A549 (cell line): ENCODE measurements around the gene FMO3. TPM values are rescaled to one million over a fixed set of nuclear protein-coding genes. Genes with fewer than 3 reads are reported as not detected.

Experiments used
- ATAC-seq, 2 experiments: fragments of 200-7000 bp in 1 of 2; fragments of >200 bp in 1 of 2; cut with Nextera tagmentation in 1 of 2; cut with Tn5 transposase in 1 of 2; 3 replicates each; pipeline versions ENCODE4 v1.8.0 to v1.9.1; 2018 to 2020; ENCODE audit warnings: mild to moderate bottlenecking in 1 of 2, moderate library complexity in 1 of 2
- CTCF ChIA-PET: fragments of 300-600 bp; sonication (Branson Sonifier 250); formaldehyde crosslinking; extraction: SDS; loops from one replicate; lab custom pipeline; 2021; ENCODE audit warnings: antibody characterized with exemption, inconsistent platforms; lab: Yijun Ruan, JAX
- POLR2A ChIA-PET: fragments of 350-600 bp; formaldehyde crosslinking; extraction: SDS; loops from one replicate; lab custom pipeline; 2021; ENCODE audit warnings: antibody characterized with exemption, inconsistent platforms; lab: Yijun Ruan, JAX
- DNase-seq, 2 experiments: peaks; one replicate each; pipeline versions ENCODE4 v3.0.0 to v3.0.0-alpha.2; 2011 to 2016; ENCODE audit warnings: low read depth in 1 of 2, low spot score in 1 of 2
- FAIRE-seq: peaks from 2 replicates; lab custom pipeline; 2011; peaks lifted over from hg19 to GRCh38; lab: Jason Lieb, UNC
- H3K27ac ChIP-seq, 2 experiments: fragments of >200 bp; sonication (Bioruptor Twin); formaldehyde crosslinking; 3 replicates each; pipeline ENCODE4 v1.5.1; 2016 to 2017
- H3K4me1 ChIP-seq: fragments of >200 bp; sonication (Bioruptor Twin); formaldehyde crosslinking; 3 replicates; pipeline ENCODE4 v1.6.1; 2016
- H3K4me2 ChIP-seq: fragments of >200 bp; sonication (Bioruptor Twin); formaldehyde crosslinking; 3 replicates; pipeline ENCODE4 v1.6.1; 2016
- H3K4me3 ChIP-seq: fragments of >200 bp; sonication (Bioruptor Twin); formaldehyde crosslinking; 3 replicates; pipeline ENCODE4 v1.5.1; 2016
- H3K9me3 ChIP-seq: fragments of >200 bp; sonication (Bioruptor Twin); formaldehyde crosslinking; 3 replicates; pipeline ENCODE4 v1.6.1; 2016
- CBX2 ChIP-seq: fragments of 200-600 bp; sonication (generic); IDR thresholded peaks from 2 replicates; pipeline ENCODE4 v1.6.1; 2016; ENCODE audit warnings: low read depth, mild to moderate bottlenecking, borderline replicate concordance
- CBX8 ChIP-seq: fragments of 200-600 bp; sonication (generic); IDR thresholded peaks from 2 replicates; pipeline ENCODE4 v1.6.1; 2016
- CHD2 ChIP-seq: fragments of 150-350 bp; IDR thresholded peaks from 2 replicates; pipeline ENCODE4 v1.6.1; 2014; ENCODE audit warnings: low read length; ENCODE audit not compliant: partially characterized antibody
- CHD4 ChIP-seq: fragments of 200-600 bp; sonication (generic); IDR thresholded peaks from 2 replicates; pipeline ENCODE4 v1.6.1; 2016; ENCODE audit warnings: antibody characterized with exemption, mild to moderate bottlenecking, borderline replicate concordance
- EP300 ChIP-seq, 2 experiments: fragments of >200 bp; sonication (Bioruptor Twin); formaldehyde crosslinking; IDR thresholded peaks; 2 replicates in 1 of 2; 3 replicates in 1 of 2; pipeline ENCODE4 v1.6.1; 2016 to 2017
- ESRRA ChIP-seq: fragments of 150-350 bp; IDR thresholded peaks from 2 replicates; pipeline ENCODE4 v1.6.1; 2014; ENCODE audit warnings: mild to moderate bottlenecking, low read length, borderline replicate concordance
- FOSB ChIP-seq: fragments of 250-450 bp; sonication (Bioruptor Pico); IDR thresholded peaks from 2 replicates; pipeline ENCODE4 v1.5.0; 2020; ENCODE audit warnings: mild to moderate bottlenecking, moderate library complexity
- FOSL2 ChIP-seq, 2 experiments: fragments of 450-650 bp in 1 of 2; fragments of >200 bp in 1 of 2; sonication (Bioruptor Twin) in 1 of 2; formaldehyde crosslinking; IDR thresholded peaks; 2 replicates each; pipeline versions ENCODE4 v1.5.0 to v1.6.1; 2016 to 2020; ENCODE audit warnings: mild to moderate bottlenecking in 1 of 2, moderate library complexity in 1 of 2
- FOXS1 ChIP-seq: fragments of 250-450 bp; sonication (Bioruptor Pico); IDR thresholded peaks from 2 replicates; pipeline ENCODE4 v1.5.0; 2020; ENCODE audit warnings: mild to moderate bottlenecking, moderate library complexity
- GATA3 ChIP-seq: IDR thresholded peaks from 2 replicates; pipeline ENCODE4 v1.6.1; 2012; ENCODE audit warnings: borderline replicate concordance
- HES2 ChIP-seq: fragments of >200 bp; sonication (Bioruptor Twin); formaldehyde crosslinking; IDR thresholded peaks from 2 replicates; pipeline ENCODE4 v1.6.1; 2016
- HOXA7 ChIP-seq: fragments of 250-450 bp; sonication (Bioruptor Pico); IDR thresholded peaks from 2 replicates; pipeline ENCODE4 v1.5.0; 2020; ENCODE audit warnings: mild to moderate bottlenecking, moderate library complexity
- HOXB5 ChIP-seq: fragments of 250-450 bp; sonication (Bioruptor Pico); IDR thresholded peaks from 2 replicates; pipeline ENCODE4 v1.5.0; 2020; ENCODE audit warnings: mild to moderate bottlenecking, moderate library complexity
- JUNB ChIP-seq: fragments of >200 bp; sonication (Bioruptor Twin); formaldehyde crosslinking; IDR thresholded peaks from 2 replicates; pipeline ENCODE4 v1.6.1; 2016
- MAFK ChIP-seq: fragments of 450-650 bp; IDR thresholded peaks from 2 replicates; pipeline ENCODE4 v1.6.1; 2014; ENCODE audit not compliant: partially characterized antibody
- MAZ ChIP-seq: fragments of 150-350 bp; IDR thresholded peaks from 2 replicates; pipeline ENCODE4 v1.6.1; 2014; ENCODE audit warnings: antibody characterized with exemption, low read depth, low read length, borderline replicate concordance
- MYC ChIP-seq: IDR thresholded peaks from 2 replicates; pipeline ENCODE4 v1.6.1; 2012; ENCODE audit warnings: mild to moderate bottlenecking, inconsistent platforms, low read length, improper control_type of control experiment, borderline replicate concordance
- NFE2L2 ChIP-seq: fragments of 150-350 bp; conservative IDR thresholded peaks from 2 replicates; pipeline ENCODE4 v1.6.1; 2014; ENCODE audit warnings: low read length
- NPAS2 ChIP-seq: fragments of 250-450 bp; sonication (Bioruptor Pico); IDR thresholded peaks from 2 replicates; pipeline ENCODE4 v1.8.0; 2022; ENCODE audit warnings: mild to moderate bottlenecking, moderate library complexity, borderline replicate concordance
- RNF2 ChIP-seq: fragments of 200-600 bp; sonication (generic); IDR thresholded peaks from 2 replicates; pipeline ENCODE4 v1.6.1; 2016; ENCODE audit warnings: low read depth, mild to moderate bottlenecking, antibody characterized with exemption, moderate library complexity, borderline replicate concordance
- SMC3 ChIP-seq: fragments of >200 bp; sonication (Bioruptor Twin); formaldehyde crosslinking; IDR thresholded peaks from 3 replicates; pipeline ENCODE4 v1.6.1; 2018; ENCODE audit warnings: inconsistent platforms
- USF2 ChIP-seq: fragments of 450-650 bp; IDR thresholded peaks from 2 replicates; pipeline ENCODE4 v1.6.1; 2014; ENCODE audit warnings: antibody characterized with exemption
- ZC3H11A ChIP-seq: fragments of 450-650 bp; IDR thresholded peaks from 2 replicates; pipeline ENCODE4 v1.6.1; 2014; ENCODE audit warnings: antibody characterized with exemption, mild to moderate bottlenecking
- ZFP36 ChIP-seq: fragments of 450-650 bp; IDR thresholded peaks from 2 replicates; pipeline ENCODE4 v1.6.1; 2014; ENCODE audit warnings: borderline replicate concordance; ENCODE audit not compliant: partially characterized antibody
- WGBS: methylation state at CpG from one replicate; pipeline ENCODE4 v1.1.6; 2017; ENCODE audit errors: missing lambda C conversion rate; 5-methylcytosine and 5-hydroxymethylcytosine counted together
- polyA plus RNA-seq, 4 experiments: library from polyadenylated mRNA; depleted of rRNA in 3 of 4; stranded (reverse); fragments of >200 nt; fragmentation: RNase III in 1 of 4; extraction: RNeasy Plus Mini Kit Qiagen cat#74134 plus additional on column Dnase treatment in 1 of 4; gene quantifications; 2 replicates in 3 of 4; 3 replicates in 1 of 4; pipeline ENCODE4 v1.2.3, GENCODE V29; 2011 to 2017
- TF ChIP-seq, protein P1 (sequence below): fragments of 200-600 bp; sonication (generic); IDR thresholded peaks from 2 replicates; pipeline ENCODE4 v1.6.1; 2016; ENCODE audit warnings: antibody characterized with exemption, mild to moderate bottlenecking, moderate library complexity

FMO3 gene
- polyA plus RNA-seq, 2 of the 4 experiments (the other 2 are of a cell fraction) = not detected

DNA sequence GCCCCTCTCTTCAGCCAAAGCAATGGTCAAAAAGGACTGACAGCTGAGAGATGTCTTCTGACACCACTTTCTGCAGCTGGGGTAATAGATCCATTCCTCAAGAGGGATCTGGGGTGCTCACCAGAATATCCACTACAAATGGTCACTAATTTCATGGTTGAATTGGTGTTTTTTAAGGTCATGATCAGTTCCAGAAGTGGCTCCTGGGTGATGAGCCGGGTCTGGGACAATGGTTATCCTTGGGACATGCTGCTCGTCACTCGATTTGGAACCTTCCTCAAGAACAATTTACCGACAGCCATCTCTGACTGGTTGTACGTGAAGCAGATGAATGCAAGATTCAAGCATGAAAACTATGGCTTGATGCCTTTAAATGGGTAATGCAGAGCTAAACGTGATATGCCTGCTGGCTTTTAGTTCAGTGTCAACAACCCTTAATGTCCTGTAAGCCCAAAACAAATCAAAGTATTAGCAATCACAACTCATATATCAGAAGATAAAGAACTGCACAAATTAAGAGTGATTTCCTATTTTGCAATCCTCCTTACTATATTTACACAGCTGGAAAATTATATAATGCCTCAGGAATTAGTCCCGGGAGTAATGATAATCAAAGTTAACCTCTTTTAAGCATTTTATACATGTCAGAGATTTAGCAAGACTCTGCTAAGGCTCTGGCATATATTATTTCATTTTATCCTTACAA lies 20.1 kb downstream of the FMO3 start:
- TF ChIP-seq HES2 = no peak
- TF ChIP-seq, all 56 proteins: peak for 0
- no peak for ATAC-seq
- no peaks in the 10 kb centered on the region for H3K4me1 ChIP-seq
- H3K27ac ChIP-seq = no peak overlapping the region
- POLR2A ChIA-PET = no interaction called here
- H3K9me3 ChIP-seq = no peaks in the 10 kb centered on the region
- CTCF ChIA-PET = no interaction called here
- 9% methylated on average over 7 of the region's 7 CpGs for WGBS
- no peak overlapping the region for H3K4me2 ChIP-seq
- no peak for FAIRE-seq
- H3K4me3 ChIP-seq = no peak overlapping the region
- no peak for DNase-seq

GRCh38 chr1:171112119-171112518 lies 21.4 kb downstream of the FMO3 start:
- POLR2A ChIA-PET = no interaction called here
- WGBS = 25% methylated on average over 3 of the region's 3 CpGs
- FAIRE-seq (no peak), ATAC-seq (no peak), DNase-seq (no peak)
- Histone ChIP-seq H3K27ac (no peak overlapping the region), H3K4me3 (no peak overlapping the region), H3K9me3 (no peaks in the 10 kb centered on the region), H3K4me1 (no peaks in the 10 kb centered on the region), H3K4me2 (no peak overlapping the region)
- CTCF ChIA-PET = no interaction called here
- TF ChIP-seq MYC (no peak), ZC3H11A (no peak), CHD4 (no peak), NPAS2 (CRISPR knock-in tag) (no peak), USF2 (no peak), SMC3 (no peak), RNF2 (no peak), JUNB (no peak), FOSL2 (IDR thresholded peaks at IDR 0.05) (no peak), FOSL2 (CRISPR knock-in tag; IDR thresholded peaks at IDR 0.05) (no peak), ZFP36 (no peak)

DNA sequence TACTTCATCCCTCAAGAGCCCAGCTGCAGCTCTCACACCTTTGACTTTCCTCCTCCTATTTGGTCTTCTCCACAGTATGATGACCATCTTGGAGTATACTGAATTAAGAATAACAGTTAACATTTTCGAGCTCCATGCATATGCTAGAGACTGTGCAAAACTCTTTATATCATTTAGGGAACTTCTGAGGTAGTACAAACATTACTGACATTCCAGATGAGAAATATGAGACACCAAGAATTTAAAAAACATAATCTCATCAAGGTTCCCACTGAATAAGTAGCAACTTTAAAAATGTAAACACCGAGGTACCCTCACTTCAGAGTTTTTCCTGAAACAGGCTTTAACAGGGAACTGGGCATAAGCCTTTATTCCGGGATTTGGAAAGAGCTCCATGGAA lies 22.7 kb downstream of the FMO3 start:
- TF ChIP-seq FOXS1 = no peak
- no peak for TF ChIP-seq EP300 (IDR thresholded peaks at IDR 0.05)
- TF ChIP-seq CHD2 = no peak
- TF ChIP-seq NFE2L2 = no peak
- 6% methylated on average over 3 of the region's 3 CpGs for WGBS
- ATAC-seq (no peak), FAIRE-seq (no peak), DNase-seq (no peak)
- H3K27ac ChIP-seq = no peak overlapping the region
- ChIA-PET POLR2A (no interaction called here), CTCF (no interaction called here)
- H3K4me1 ChIP-seq = no peaks in the 10 kb centered on the region
- H3K9me3 ChIP-seq = no peaks in the 10 kb centered on the region
- no peak overlapping the region for H3K4me3 ChIP-seq
- no peak overlapping the region for H3K4me2 ChIP-seq

DNA sequence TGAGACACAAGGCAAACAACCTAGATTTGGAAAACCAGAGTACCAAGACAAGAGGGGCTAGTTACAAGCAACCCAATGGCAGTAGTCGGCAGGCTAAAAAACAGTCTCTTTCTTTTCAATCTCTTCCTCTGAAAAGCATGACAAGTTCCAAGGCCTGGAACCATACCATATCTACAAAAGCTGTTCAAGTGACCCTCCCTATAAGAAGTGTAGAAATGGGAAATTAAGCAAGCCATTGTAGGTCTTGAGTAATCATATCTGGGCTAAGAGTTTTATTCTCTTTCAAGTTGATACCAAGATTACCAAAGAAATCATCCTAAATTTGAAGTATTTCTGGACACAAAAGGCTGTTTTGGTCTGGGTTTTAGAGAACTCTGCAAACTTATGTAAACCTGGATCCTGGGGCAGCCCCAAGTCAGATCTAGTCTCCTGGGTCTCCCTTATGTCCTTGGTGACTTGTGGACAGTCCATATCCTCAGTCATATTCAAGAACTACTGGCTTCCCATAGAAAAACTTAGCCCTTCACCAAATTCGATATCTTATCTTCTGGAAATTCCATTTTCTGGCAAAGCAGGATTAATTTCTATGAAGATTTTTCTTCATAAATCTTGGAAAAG lies 24.7 kb downstream of the FMO3 start:
- ATAC-seq (no peak), DNase-seq (no peak)
- CTCF ChIA-PET = no interaction called here
- no peak for TF ChIP-seq CBX2
- no peak for TF ChIP-seq MAZ
- TF ChIP-seq CBX8 = no peak
- TF ChIP-seq, protein P1, sequence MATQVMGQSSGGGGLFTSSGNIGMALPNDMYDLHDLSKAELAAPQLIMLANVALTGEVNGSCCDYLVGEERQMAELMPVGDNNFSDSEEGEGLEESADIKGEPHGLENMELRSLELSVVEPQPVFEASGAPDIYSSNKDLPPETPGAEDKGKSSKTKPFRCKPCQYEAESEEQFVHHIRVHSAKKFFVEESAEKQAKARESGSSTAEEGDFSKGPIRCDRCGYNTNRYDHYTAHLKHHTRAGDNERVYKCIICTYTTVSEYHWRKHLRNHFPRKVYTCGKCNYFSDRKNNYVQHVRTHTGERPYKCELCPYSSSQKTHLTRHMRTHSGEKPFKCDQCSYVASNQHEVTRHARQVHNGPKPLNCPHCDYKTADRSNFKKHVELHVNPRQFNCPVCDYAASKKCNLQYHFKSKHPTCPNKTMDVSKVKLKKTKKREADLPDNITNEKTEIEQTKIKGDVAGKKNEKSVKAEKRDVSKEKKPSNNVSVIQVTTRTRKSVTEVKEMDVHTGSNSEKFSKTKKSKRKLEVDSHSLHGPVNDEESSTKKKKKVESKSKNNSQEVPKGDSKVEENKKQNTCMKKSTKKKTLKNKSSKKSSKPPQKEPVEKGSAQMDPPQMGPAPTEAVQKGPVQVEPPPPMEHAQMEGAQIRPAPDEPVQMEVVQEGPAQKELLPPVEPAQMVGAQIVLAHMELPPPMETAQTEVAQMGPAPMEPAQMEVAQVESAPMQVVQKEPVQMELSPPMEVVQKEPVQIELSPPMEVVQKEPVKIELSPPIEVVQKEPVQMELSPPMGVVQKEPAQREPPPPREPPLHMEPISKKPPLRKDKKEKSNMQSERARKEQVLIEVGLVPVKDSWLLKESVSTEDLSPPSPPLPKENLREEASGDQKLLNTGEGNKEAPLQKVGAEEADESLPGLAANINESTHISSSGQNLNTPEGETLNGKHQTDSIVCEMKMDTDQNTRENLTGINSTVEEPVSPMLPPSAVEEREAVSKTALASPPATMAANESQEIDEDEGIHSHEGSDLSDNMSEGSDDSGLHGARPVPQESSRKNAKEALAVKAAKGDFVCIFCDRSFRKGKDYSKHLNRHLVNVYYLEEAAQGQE = no peak
- TF ChIP-seq HOXB5 (CRISPR knock-in tag) = no peak
- TF ChIP-seq CHD2 = no peak
- no peak for TF ChIP-seq MAFK
- TF ChIP-seq FOXS1 = no peak
- TF ChIP-seq GATA3 = no peak
- TF ChIP-seq FOSB (CRISPR knock-in tag) = no peak
- TF ChIP-seq NPAS2 (CRISPR knock-in tag) = no peak
- no peak for TF ChIP-seq HOXA7 (CRISPR knock-in tag)
- no peak for TF ChIP-seq ESRRA

More for the DNA sequence above, 24.7 kb downstream of the FMO3 start:
- Histone ChIP-seq H3K4me1 (no peaks in the 10 kb centered on the region), H3K4me2 (no peak overlapping the region), H3K9me3 (no peaks in the 10 kb centered on the region), H3K27ac (no peak overlapping the region), H3K4me3 (no peak overlapping the region)
- no peak for FAIRE-seq
- WGBS = 10% methylated on average over 2 of the region's 2 CpGs
- POLR2A ChIA-PET = no interaction called here
